AG20443 (cell line): ENCODE data around the gene PHOX2B.
A peak's percentile ranks its signal among the peaks of the same experiment; 100 is the strongest.
"Not testable (repeated sequence)": the region's sequence is repeated elsewhere in the genome, so short reads cannot be mapped to it uniquely, and the experiment has no call there.

ENCODE experiments used
- DNase-seq: peaks from one replicate; pipeline ENCODE4 v3.0.0; 2012; ENCODE audit warnings: low spot score, mixed read lengths

PHOX2B gene

GRCh38 chr4:41748074-41748570 is 403 bp downstream of the PHOX2B start:
- DNase-seq, result no peak

DNA sequence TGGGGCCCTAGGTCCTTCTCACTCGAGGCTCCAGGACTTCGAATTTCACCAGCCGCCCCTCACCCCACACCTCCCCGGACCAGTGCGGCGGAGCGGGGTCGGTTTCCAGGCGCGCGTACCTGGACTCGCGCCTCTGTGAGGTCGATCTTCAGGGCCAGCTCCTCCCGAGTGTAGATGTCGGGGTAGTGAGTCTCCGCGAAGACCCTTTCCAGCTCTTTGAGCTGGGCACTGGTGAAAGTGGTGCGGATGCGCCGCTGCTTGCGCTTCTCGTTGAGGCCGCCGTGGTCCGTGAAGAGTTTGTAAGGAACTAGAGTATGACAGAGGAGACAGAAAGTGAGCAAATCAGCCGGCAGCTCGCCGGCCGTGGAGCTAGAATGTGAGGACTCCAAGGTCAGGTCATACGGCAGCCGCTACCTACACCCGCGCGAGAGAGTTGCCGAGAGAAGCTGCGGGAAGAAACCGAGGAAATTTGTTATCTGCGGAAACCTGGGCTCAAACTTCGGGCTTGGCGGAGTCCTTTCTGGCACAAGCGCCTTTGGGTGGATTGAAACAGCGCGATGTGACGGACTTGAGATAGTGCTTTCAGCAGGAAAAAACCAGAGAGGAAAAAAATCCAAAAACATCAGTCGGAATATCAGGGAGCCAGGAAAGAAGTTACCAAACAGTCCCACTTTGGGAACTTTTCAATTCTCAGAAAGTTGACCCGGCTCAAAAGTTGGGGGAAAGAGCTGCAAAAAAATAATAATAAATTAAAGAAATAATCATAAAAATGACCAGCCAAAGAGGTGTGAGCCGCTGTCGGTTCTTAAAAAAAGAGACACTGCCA is 1.1 kb downstream of the PHOX2B start:
- no peak for DNase-seq

GRCh38 chr4:41746440-41747229 is 1.9 kb downstream of the PHOX2B start:
- no peak for DNase-seq

- no peak for DNase-seq
Measured at GRCh38 chr4:41746025-41746439, 2.5 kb downstream of the PHOX2B start.

DNA sequence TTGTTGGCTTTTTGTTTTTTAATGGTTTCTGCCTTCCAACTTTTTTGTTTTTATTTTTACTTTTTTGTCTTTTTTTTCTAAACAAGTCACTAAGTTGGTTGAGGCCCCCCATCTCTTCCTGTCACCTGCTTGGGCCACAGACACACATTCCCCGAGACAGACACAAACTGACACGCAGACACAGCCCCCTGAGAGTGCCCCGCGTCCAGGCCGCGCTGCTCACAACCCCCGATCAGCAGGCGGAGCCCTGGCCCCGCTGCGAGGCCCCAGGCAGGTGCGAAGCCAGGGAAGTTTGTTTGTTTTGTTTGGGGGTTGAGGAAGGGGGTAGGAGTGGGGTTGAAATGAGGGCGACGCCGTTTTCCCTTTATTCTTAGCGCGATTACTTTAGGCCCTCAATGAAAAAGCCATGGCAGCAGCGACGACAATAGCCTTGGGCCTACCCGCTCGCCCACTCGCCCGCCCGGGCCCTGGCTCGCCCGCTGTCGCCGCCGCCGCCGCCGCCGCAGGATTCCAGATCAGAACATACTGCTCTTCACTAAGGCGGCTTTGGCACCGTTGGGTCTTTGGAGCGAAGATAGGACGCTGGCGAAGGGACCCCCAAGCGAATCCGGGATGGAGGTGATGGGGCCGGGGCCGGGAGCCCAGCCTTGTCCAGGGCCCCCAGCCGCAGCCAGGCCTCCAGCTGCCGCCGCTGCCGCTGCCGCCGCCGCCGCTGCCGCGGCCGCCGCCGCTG is 3.1 kb downstream of the PHOX2B start:
- DNase-seq, result no peak

GRCh38 chr4:41744572-41745291 is 3.8 kb downstream of the PHOX2B start:
- no peak for DNase-seq

- no peak for DNase-seq
Measured at GRCh38 chr4:41741354-41741753, 7.2 kb downstream of the PHOX2B start.

- not testable (repeated sequence) for DNase-seq
Measured at GRCh38 chr4:41737491-41737890, 11.0 kb downstream of the PHOX2B start.

GRCh38 chr4:41734371-41734770 is 14.2 kb downstream of the PHOX2B start:
- DNase-seq, result no peak

DNA sequence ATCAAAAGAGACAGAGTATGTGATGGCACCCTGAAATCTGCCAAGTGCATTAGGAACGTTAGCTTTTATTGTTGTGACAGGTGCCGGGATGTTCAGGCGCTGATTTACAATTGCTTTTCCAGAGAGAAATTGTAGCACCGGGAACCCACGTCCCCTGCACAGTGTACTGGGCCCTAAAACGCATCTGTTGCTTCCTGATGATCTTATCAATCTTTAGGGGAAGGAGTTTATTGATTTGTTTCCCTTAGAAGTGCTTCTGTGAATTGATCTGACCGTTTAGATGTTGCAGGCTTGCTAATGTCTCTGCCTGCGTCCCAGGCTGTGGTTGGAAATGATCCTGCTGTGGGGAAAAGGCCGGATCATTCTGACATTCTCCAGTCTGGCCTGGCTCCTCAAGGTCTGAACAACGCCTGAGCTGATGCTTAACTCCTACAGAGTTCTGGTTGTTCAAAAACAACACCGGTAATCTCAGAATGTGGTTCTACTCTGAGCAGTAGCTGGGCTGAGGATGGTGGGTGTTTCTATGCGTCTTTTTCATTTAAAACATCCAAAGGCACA is 16.9 kb downstream of the PHOX2B start:
- DNase-seq, result no peak

- no peak for DNase-seq
Measured at GRCh38 chr4:41728573-41728913, 20.0 kb downstream of the PHOX2B start.

GRCh38 chr4:41727861-41728572 is 20.5 kb downstream of the PHOX2B start:
- no peak for DNase-seq

- DNase-seq, result no peak
Measured at GRCh38 chr4:41725254-41725653, 23.3 kb downstream of the PHOX2B start.

GRCh38 chr4:41723286-41723685 is 25.2 kb downstream of the PHOX2B start:
- DNase-seq, result no peak

DNA sequence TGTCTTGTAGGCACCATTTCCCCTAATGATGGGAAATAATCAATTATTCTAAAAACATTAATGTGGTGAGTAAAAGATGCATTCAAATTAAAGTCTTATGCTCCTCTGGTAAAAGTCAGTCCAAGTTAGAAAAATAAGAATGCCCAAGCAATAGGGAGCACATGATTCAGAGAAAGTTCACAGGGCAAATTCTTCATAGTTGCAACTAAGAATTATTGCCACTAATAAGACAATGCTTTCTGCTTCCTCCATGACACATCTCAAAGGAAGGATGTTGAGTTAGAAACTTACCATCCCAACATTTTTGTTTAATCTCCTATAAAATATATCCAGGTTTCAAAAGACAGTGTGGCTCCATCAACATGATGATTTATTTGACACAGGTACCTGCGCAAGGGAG is 26.3 kb downstream of the PHOX2B start:
- no peak for DNase-seq

GRCh38 chr4:41719417-41719816 is 29.1 kb downstream of the PHOX2B start:
- DNase-seq, result peak; percentile 18

DNA sequence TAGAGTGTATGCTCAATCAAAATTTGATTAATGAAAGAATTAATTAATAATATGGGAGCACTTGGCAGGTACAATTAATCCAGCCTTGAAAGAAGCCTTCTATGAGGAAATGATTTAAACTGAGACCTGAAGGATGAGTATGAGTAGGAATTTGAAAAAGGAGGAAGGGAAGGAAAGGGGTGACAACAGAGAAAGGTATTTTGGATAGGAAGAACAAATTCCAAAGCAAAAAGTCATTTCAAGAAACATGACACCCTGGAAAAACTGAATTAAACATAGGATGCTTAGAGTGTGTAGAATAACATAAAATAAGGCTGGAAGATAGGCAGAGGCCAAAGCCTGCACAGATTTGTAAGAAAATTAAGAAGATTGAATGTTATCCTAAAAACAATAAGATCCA is 29.6 kb downstream of the PHOX2B start:
- no peak for DNase-seq

DNA sequence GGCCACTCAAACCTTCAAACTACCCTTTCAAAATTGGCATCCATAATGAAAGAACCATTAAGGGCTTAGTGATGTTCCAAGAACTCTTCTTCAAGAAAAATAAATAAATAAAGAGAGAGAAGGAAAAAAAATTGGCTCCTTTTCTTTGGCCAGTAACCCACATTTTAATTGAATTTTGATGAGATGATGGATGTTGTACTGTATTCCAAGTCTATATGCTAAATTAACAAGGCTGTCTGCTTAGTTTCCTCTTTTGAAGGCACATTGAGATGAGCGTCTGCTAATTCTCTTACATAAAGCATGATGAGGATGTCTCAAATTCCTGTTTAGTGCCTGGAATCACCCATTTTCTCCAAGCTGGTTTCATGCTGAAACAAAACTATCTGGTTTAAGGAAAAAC is 33.4 kb downstream of the PHOX2B start:
- no peak for DNase-seq

GRCh38 chr4:41714364-41715000 is 34.0 kb downstream of the PHOX2B start:
- no peak for DNase-seq

DNA sequence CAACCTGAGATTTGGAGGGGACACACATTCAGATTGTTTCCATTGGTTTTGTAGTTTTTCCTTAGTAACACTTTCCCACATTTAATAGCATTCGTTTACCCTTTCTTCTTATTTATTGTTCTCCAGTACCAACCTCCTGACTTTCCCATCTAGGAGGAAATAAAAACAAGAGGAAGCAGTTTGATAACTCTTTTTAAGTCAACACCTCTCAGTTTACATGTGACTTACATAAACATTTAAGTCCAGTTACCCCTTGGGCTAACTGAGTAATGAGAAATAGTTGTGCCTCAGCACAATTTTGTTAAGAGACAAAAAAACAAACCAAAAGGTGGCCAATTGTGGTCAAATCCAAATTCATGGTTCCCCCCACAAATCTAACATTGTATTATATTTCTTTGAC is 34.8 kb downstream of the PHOX2B start:
- no peak for DNase-seq
